OCI-LY3 (cell line): Measurements from ENCODE around the gene ILRUN.

Source experiments
- H2AFZ ChIP-seq: fragments of 200-600, 300-600 bp; shearing (Covaris generic); 2 replicates; pipeline ENCODE4 v1.6.0; 2014; ENCODE audit warnings: antibody characterized with exemption, low read depth, low read length
- H3K27ac ChIP-seq: fragments of 200-600, 300-600 bp; sonication (generic); 2 replicates; pipeline ENCODE4 v1.5.1; 2014; ENCODE audit warnings: mild to moderate bottlenecking, low read length, moderate library complexity, mixed read lengths
- H3K27me3 ChIP-seq: fragments of 200-600, 300-600 bp; sonication (generic); 2 replicates; pipeline ENCODE4 v1.6.1; 2014; ENCODE audit warnings: low read depth, low read length, mixed read lengths
- H3K36me3 ChIP-seq: fragments of 200-600, 300-600 bp; sonication (generic); replicated peaks from 2 replicates; pipeline ENCODE3; 2014; ENCODE audit warnings: low read depth, low read length, mixed read lengths
- H3K4me1 ChIP-seq: fragments of 300-600, 200-600 bp; sonication (generic); 2 replicates; pipeline ENCODE4 v1.6.1; 2014; ENCODE audit warnings: low read length, mixed read lengths
- H3K4me2 ChIP-seq: fragments of 200-600, 300-600 bp; sonication (generic); 2 replicates; pipeline ENCODE4 v1.6.1; 2014; ENCODE audit warnings: low read length, mixed read lengths
- H3K4me3 ChIP-seq: fragments of 300-600, 200-600 bp; sonication (generic); 2 replicates; pipeline ENCODE4 v1.5.1; 2014; ENCODE audit warnings: antibody characterized with exemption, mild to moderate bottlenecking, low read length, moderate library complexity
- H3K79me2 ChIP-seq: fragments of 300-600, 200-600 bp; shearing (Covaris generic); 2 replicates; pipeline ENCODE4 v1.6.1; 2014; ENCODE audit warnings: mild to moderate bottlenecking, low read length, mixed read lengths
- H3K9ac ChIP-seq: fragments of 300-600, 200-600 bp; shearing (Covaris generic); 2 replicates; pipeline ENCODE4 v1.6.0; 2014; ENCODE audit warnings: mild to moderate bottlenecking, low read length, moderate library complexity
- H3K9me3 ChIP-seq: fragments of 200-600, 300-600 bp; shearing (Covaris generic); 2 replicates; pipeline ENCODE4 v1.6.1; 2014; ENCODE audit warnings: low read length, mixed read lengths; ENCODE audit not compliant: insufficient read depth
- H4K20me1 ChIP-seq: fragments of 200-600, 300-600 bp; sonication (generic); 2 replicates; pipeline ENCODE4 v1.6.1; 2016; ENCODE audit warnings: low read length, mixed read lengths; ENCODE audit not compliant: insufficient read depth
- EZH2phosphoT487 ChIP-seq: fragments of 200-600 bp; shearing (Covaris generic); IDR thresholded peaks from 2 replicates; pipeline ENCODE4 v1.6.1; 2018; ENCODE audit warnings: antibody characterized with exemption, mixed run types, low read depth
- TF ChIP-seq, protein P1 (sequence below): fragments of 200-600, 300-600 bp; sonication (generic); IDR thresholded peaks from 2 replicates; pipeline ENCODE4 v1.5.1; 2014; ENCODE audit warnings: antibody characterized with exemption, low read length, low read depth

ILRUN gene

DNA sequence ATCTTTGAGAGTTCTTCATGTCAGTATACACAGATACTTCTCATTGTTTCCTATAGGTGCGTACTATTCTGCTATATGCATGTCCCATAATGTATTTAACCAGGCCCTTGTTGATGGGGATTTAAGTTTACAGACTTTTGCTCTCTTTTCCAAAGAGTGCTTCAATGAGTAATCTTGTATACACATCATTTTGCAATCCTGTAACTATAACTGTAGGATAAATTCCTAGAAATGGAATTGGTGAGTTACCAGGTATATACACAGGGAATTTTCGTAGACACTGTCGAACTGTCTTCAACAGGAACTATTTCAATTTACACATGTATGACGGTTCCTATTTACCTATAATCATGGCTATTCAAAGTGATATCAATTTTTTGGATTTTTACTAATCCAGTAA, 45.5 kb upstream of the ILRUN start:
- Histone ChIP-seq H3K9me3 (no peaks in the 10 kb centered on the region), H3K36me3 (no peaks in the 10 kb centered on the region), H2AFZ (no peak overlapping the region), H3K9ac (no peak overlapping the region), H3K4me2 (no peak overlapping the region), H3K4me1 (no peaks in the 10 kb centered on the region), H4K20me1 (no peaks in the 10 kb centered on the region), H3K4me3 (no peak overlapping the region), H3K79me2 (no peaks in the 10 kb centered on the region), H3K27me3 (no peaks in the 10 kb centered on the region), H3K27ac (no peak overlapping the region)
- TF ChIP-seq EZH2phosphoT487 = no peak
- TF ChIP-seq, protein P1, sequence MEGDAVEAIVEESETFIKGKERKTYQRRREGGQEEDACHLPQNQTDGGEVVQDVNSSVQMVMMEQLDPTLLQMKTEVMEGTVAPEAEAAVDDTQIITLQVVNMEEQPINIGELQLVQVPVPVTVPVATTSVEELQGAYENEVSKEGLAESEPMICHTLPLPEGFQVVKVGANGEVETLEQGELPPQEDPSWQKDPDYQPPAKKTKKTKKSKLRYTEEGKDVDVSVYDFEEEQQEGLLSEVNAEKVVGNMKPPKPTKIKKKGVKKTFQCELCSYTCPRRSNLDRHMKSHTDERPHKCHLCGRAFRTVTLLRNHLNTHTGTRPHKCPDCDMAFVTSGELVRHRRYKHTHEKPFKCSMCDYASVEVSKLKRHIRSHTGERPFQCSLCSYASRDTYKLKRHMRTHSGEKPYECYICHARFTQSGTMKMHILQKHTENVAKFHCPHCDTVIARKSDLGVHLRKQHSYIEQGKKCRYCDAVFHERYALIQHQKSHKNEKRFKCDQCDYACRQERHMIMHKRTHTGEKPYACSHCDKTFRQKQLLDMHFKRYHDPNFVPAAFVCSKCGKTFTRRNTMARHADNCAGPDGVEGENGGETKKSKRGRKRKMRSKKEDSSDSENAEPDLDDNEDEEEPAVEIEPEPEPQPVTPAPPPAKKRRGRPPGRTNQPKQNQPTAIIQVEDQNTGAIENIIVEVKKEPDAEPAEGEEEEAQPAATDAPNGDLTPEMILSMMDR = no peak

DNA sequence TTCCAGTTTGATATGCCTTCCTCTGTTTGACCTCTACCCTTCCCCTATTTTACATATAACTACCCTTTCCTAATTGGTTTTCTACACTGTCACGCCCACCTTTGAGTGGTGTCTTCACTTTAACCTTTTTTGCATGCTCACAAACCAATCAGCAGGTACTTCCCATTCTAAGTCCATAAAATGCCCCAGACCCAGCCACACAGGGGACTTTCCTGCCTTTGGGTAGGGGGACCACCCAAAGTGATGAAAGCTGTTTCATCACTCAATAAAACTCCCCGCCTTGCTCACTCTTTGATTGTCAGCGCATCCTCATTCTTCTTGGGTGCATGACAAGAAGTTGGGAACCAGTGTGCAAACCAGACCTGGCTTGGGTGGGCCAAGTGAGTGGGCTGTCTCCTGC, 40.3 kb upstream of the ILRUN start:
- H3K4me3 ChIP-seq = no peak overlapping the region
- H3K27me3 ChIP-seq = no peaks in the 10 kb centered on the region
- H3K79me2 ChIP-seq = no peaks in the 10 kb centered on the region
- H4K20me1 ChIP-seq = no peaks in the 10 kb centered on the region
- TF ChIP-seq EZH2phosphoT487 = no peak
- TF ChIP-seq, protein P1 = no peak
- no peak overlapping the region for H2AFZ ChIP-seq
- no peaks in the 10 kb centered on the region for H3K36me3 ChIP-seq
- no peaks in the 10 kb centered on the region for H3K9me3 ChIP-seq
- H3K4me1 ChIP-seq = no peaks in the 10 kb centered on the region
- no peak overlapping the region for H3K9ac ChIP-seq
- no peak overlapping the region for H3K4me2 ChIP-seq
- no peak overlapping the region for H3K27ac ChIP-seq

DNA sequence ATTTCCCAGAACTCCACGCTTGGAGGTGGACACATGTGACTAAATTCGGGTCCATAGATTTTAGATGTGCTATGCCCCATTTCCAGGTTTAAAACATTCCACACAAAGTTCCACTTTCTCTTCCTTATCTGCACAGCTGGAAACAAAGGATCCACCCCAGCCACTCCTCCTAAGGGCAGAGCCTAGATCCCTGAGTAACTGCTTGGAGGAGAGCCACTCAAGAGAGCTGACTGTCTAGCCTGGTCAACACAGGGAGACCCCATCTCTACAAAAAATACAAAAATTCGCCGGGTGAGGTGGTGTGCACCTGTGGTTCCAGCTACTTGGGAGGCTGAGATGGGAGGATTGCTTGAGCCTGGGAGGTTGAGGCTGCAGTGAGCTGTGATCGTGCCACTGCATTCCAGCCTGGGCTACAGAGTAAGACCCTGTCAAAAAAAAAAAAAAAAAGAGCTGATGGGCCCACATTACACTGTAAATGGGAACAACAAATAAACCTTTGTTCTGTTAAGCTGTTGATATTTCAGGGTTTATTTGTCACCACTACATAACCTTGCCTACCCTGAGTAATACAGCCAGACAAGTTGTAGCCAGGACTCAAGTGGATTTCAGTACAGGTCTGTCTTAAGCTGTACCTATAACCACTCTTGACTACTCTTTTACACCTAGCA, 35.0 kb upstream of the ILRUN start:
- no peak for TF ChIP-seq EZH2phosphoT487
- TF ChIP-seq, protein P1 = no peak

DNA sequence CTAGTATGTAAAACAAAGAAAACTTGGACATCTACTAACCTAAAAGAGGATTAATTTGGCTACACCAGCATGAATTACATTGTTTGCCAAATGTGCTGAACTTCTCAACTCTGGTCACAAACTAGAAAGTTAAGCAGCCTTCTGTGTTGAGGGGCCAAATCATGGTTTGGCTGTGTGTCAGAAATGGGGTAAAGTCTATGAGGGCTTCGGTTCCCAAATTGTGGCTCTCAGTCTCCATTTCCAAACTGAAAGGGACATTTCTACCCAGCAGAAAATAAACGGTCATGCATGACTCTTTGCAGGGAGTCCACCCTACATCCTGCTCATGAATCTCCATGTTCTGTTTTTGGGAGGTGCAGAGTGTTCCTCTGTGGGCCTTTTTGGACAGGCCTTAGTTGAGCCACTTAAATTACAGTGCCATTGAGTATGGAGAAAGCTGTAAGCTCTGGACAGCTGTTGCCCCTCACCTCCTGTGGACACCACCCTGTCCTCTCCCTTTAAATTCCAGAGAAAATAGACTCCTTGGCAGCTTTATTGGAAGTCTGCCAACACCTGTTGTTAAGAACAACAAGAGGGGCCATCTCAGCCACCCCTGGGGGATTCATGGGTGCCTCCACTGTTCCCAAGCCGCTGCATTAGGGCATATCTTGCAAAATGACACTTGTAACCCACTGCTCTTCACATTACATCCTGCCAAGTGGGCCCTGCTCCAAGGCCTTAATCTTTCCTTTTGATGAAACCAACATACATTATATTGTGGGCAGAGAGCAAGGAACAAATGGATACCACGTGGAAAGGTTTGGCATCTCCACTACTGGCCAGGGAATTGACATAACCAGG, 33.3 kb upstream of the ILRUN start:
- no peak overlapping the region for H3K27ac ChIP-seq

More for the DNA sequence above, 35.0 kb upstream of the ILRUN start:
- Histone ChIP-seq H3K27ac (no peak overlapping the region), H3K9ac (no peak overlapping the region), H4K20me1 (no peaks in the 10 kb centered on the region), H3K9me3 (no peaks in the 10 kb centered on the region), H3K36me3 (no peaks in the 10 kb centered on the region), H3K4me1 (no peaks in the 10 kb centered on the region), H2AFZ (no peak overlapping the region), H3K4me2 (no peak overlapping the region), H3K4me3 (no peak overlapping the region), H3K27me3 (no peaks in the 10 kb centered on the region), H3K79me2 (no peaks in the 10 kb centered on the region)

More for the DNA sequence above, 33.3 kb upstream of the ILRUN start:
- Histone ChIP-seq H3K4me2 (no peak overlapping the region), H3K79me2 (no peaks in the 10 kb centered on the region), H3K4me3 (no peak overlapping the region), H3K36me3 (no peaks in the 10 kb centered on the region), H4K20me1 (no peaks in the 10 kb centered on the region), H2AFZ (no peak overlapping the region), H3K9me3 (no peaks in the 10 kb centered on the region), H3K4me1 (no peaks in the 10 kb centered on the region), H3K27me3 (no peaks in the 10 kb centered on the region), H3K9ac (no peak overlapping the region)
- TF ChIP-seq EZH2phosphoT487 = no peak
